Vagina (tissue), 2 donors: ENCODE data around the gene ZNF23. TPM values are rescaled to one million over a fixed set of nuclear protein-coding genes. Genes with fewer than 3 reads are reported as not detected.

Experiments used
- DNase-seq, 2 donors: peaks; one replicate each; pipeline ENCODE4 v3.0.0-alpha.2; 2017; ENCODE audit errors: extremely low spot score in 2 of 2
- H3K27ac ChIP-seq: fragments of 200-600 bp; sonication (generic); one replicate; pipeline ENCODE4 v1.5.1; 2019
- H3K27me3 ChIP-seq: fragments of 200-600 bp; sonication (generic); one replicate; pipeline ENCODE4 v1.5.1; 2019
- H3K36me3 ChIP-seq, 2 donors: fragments of 200-600 bp; sonication (generic); one replicate each; pipeline ENCODE4 v1.5.1; 2017 to 2019
- H3K4me1 ChIP-seq: fragments of 200-600 bp; sonication (generic); one replicate; pipeline ENCODE4 v1.5.1; 2019
- H3K4me3 ChIP-seq, 2 donors: fragments of 200-600 bp; sonication (generic); 1 replicate in 1 of 2; 2 replicates in 1 of 2; pipeline ENCODE4 v1.5.1; 2016 to 2019
- H3K9me3 ChIP-seq: fragments of 200-600 bp; sonication (generic); one replicate; pipeline ENCODE4 v1.5.1; 2019
- CTCF ChIP-seq, 3 experiments: fragments of 450-650 bp in 2 of 3; fragments of 200-600 bp in 1 of 3; sonication (generic) in 1 of 3; IDR thresholded peaks; one replicate each; pipeline ENCODE4 v1.5.1; 2017 to 2019; ENCODE audit warnings: antibody characterized with exemption in 3 of 3, mild to moderate bottlenecking in 2 of 3, moderate library complexity in 2 of 3
- POLR2A ChIP-seq, 2 donors: fragments of 450-650 bp; IDR thresholded peaks; one replicate each; pipeline ENCODE4 v1.6.1; 2017; ENCODE audit warnings: antibody characterized with exemption in 2 of 2, mild to moderate bottlenecking in 2 of 2, moderate library complexity in 2 of 2
- POLR2AphosphoS5 ChIP-seq, 2 donors: sonication (generic); formaldehyde crosslinking; IDR thresholded peaks; one replicate each; pipeline ENCODE4 v1.9.0; 2017; ENCODE audit warnings: antibody characterized with exemption in 2 of 2, mild to moderate bottlenecking in 2 of 2, low read depth in 1 of 2; ENCODE audit not compliant: insufficient read depth in 1 of 2
- intact Hi-C: fragments of 100-400 bp; cut with DNase I; formaldehyde crosslinking; loops from one replicate; pipeline ENCODE4 v1.15.1; 2023
- total RNA-seq: library from RNA; depleted of rRNA; stranded (reverse); fragments of >200 nt; gene quantifications from one replicate; pipeline ENCODE4 v1.2.3, GENCODE V29; 2016

ZNF23 gene
- total RNA-seq, 1 donor from 2014 or later: 7.1 TPM

- no peak overlapping the region for H3K4me3 ChIP-seq
- DNase-seq: no peak
- no peaks in the 10 kb centered on the region for H3K27me3 ChIP-seq
- intact Hi-C loops: no loop called here
- no peak overlapping the region for H3K27ac ChIP-seq
- H3K36me3 ChIP-seq: peaks cover 0 to 15% of the 10 kb centered on the region in 2 donors
- no peaks in the 10 kb centered on the region for H3K9me3 ChIP-seq
- H3K4me1 ChIP-seq: peaks cover 10% of the 10 kb centered on the region
- TF ChIP-seq POLR2AphosphoS5 (IDR thresholded peaks at IDR 0.05; ENCODE audit: insufficient read depth in 1 of 2, low read depth in 1 of 2): no peak
- TF ChIP-seq CTCF (IDR thresholded peaks at IDR 0.05): no peak
- no peak for TF ChIP-seq POLR2A (IDR thresholded peaks at IDR 0.05)
These were observed 1.8 kb downstream of the ZNF23 start for GRCh38 chr16:71460236-71460635.

GRCh38 chr16:71459510-71459909, 2.5 kb downstream of the ZNF23 start:
- peaks cover 0 to 23% of the 10 kb centered on the region in 2 donors for H3K36me3 ChIP-seq
- DNase-seq: no peak
- no peak for TF ChIP-seq POLR2A (IDR thresholded peaks at IDR 0.05)
- TF ChIP-seq POLR2AphosphoS5 (IDR thresholded peaks at IDR 0.05; ENCODE audit: insufficient read depth in 1 of 2, low read depth in 1 of 2): no peak
- TF ChIP-seq CTCF (IDR thresholded peaks at IDR 0.05): no peak
- no peaks in the 10 kb centered on the region for H3K27me3 ChIP-seq
- H3K9me3 ChIP-seq: no peaks in the 10 kb centered on the region
- no peak overlapping the region for H3K27ac ChIP-seq
- no peak overlapping the region for H3K4me3 ChIP-seq
- peaks cover 10% of the 10 kb centered on the region for H3K4me1 ChIP-seq
- intact Hi-C loops: no loop called here

- Histone ChIP-seq H3K27ac (no peak overlapping the region), H3K9me3 (no peaks in the 10 kb centered on the region), H3K4me3 (no peak overlapping the region), H3K4me1 (peaks cover 10% of the 10 kb centered on the region), H3K27me3 (no peaks in the 10 kb centered on the region), H3K36me3 (peaks cover 10 to 50% of the 10 kb centered on the region in 2 donors)
- intact Hi-C loops: no loop called here
- TF ChIP-seq POLR2AphosphoS5 (IDR thresholded peaks at IDR 0.05; ENCODE audit: insufficient read depth in 1 of 2, low read depth in 1 of 2) (no peak), CTCF (IDR thresholded peaks at IDR 0.05) (no peak), POLR2A (IDR thresholded peaks at IDR 0.05) (no peak)
- DNase-seq: no peak
These were observed 5.2 kb downstream of the ZNF23 start for GRCh38 chr16:71456801-71457200.

- no peak for TF ChIP-seq CTCF (IDR thresholded peaks at IDR 0.05)
- no peak for TF ChIP-seq POLR2AphosphoS5 (IDR thresholded peaks at IDR 0.05; ENCODE audit: insufficient read depth in 1 of 2, low read depth in 1 of 2)
- TF ChIP-seq POLR2A (IDR thresholded peaks at IDR 0.05): no peak
- peaks cover 30 to 87% of the 10 kb centered on the region in 2 donors for H3K36me3 ChIP-seq
- no peaks in the 10 kb centered on the region for H3K27me3 ChIP-seq
- peaks cover 27% of the 10 kb centered on the region for H3K9me3 ChIP-seq
- intact Hi-C loops: no loop called here
- no peak overlapping the region for H3K4me3 ChIP-seq
- H3K4me1 ChIP-seq: no peaks in the 10 kb centered on the region
- no peak overlapping the region for H3K27ac ChIP-seq
- DNase-seq: no peak
These were observed 9.0 kb downstream of the ZNF23 start for GRCh38 chr16:71453036-71453435.

- TF ChIP-seq CTCF (IDR thresholded peaks at IDR 0.05) (no peak), POLR2A (IDR thresholded peaks at IDR 0.05) (no peak), POLR2AphosphoS5 (IDR thresholded peaks at IDR 0.05; ENCODE audit: insufficient read depth in 1 of 2, low read depth in 1 of 2) (no peak)
- H3K4me1 ChIP-seq: no peaks in the 10 kb centered on the region
- no peak for DNase-seq
- H3K27ac ChIP-seq: no peak overlapping the region
- no peaks in the 10 kb centered on the region for H3K27me3 ChIP-seq
- peaks cover 57% of the 10 kb centered on the region for H3K9me3 ChIP-seq
- peaks cover 29 to 60% of the 10 kb centered on the region in 2 donors for H3K36me3 ChIP-seq
- H3K4me3 ChIP-seq: peak overlapping the region in 1 of 2 donors; percentile 1
- intact Hi-C loops: no loop called here
These were observed 13.0 kb downstream of the ZNF23 start for GRCh38 chr16:71449020-71449419.
